K562 (cell line): ENCODE measurements around the gene NCOA3. TPM values are rescaled to one million over a fixed set of nuclear protein-coding genes. Genes with fewer than 3 reads are reported as not detected.

Experiments
- AFF4 ChIP-seq: sonication (generic); formaldehyde crosslinking; IDR thresholded peaks from 2 replicates; pipeline ENCODE4 v1.8.0; 2023; ENCODE audit warnings: mild to moderate bottlenecking, missing genetic modification reagents
- CBX2 ChIP-seq: fragments of 200-600 bp; sonication (generic); IDR thresholded peaks from one replicate; pipeline ENCODE4 v1.6.1; 2012; ENCODE audit warnings: mild to moderate bottlenecking, low read length, inconsistent platforms; ENCODE audit not compliant: insufficient read depth, poor library complexity, severe bottlenecking
- CCNT2 ChIP-seq: IDR thresholded peaks from 2 replicates; pipeline ENCODE4 v1.6.1; 2011; ENCODE audit warnings: borderline replicate concordance, low read depth, mild to moderate bottlenecking, moderate library complexity, mixed read lengths, low read length; ENCODE audit not compliant: insufficient read length; ENCODE audit errors: extremely low read depth
- EP300 ChIP-seq: IDR thresholded peaks from 2 replicates; pipeline ENCODE4 v1.6.1; 2012; ENCODE audit warnings: low read length, improper control_type of control experiment
- FIP1L1 ChIP-seq: fragments of 200-400 bp; formaldehyde crosslinking; IDR thresholded peaks from 2 replicates; pipeline ENCODE4 v1.6.1; 2018; ENCODE audit warnings: mild to moderate bottlenecking, low read depth, low read length; ENCODE audit not compliant: poor library complexity, severe bottlenecking
- FOXJ2 ChIP-seq: fragments of 200-800 bp; sonication (Bioruptor generic); IDR thresholded peaks from 2 replicates; pipeline ENCODE4 v1.6.1; 2016; ENCODE audit warnings: missing genetic modification characterization, missing compliant biosample characterization
- FUS ChIP-seq: fragments of 200-400 bp; formaldehyde crosslinking; optimal IDR thresholded peaks from 2 replicates; pipeline ENCODE3; 2017; ENCODE audit warnings: low read depth, low read length
- KDM5B ChIP-seq: fragments of 200-600 bp; sonication (generic); IDR thresholded peaks from 2 replicates; pipeline ENCODE4 v1.6.1; 2012; ENCODE audit warnings: low read depth, mild to moderate bottlenecking, moderate library complexity, low read length, control low read depth, inconsistent platforms; ENCODE audit not compliant: insufficient replicate concordance
- MXD1 ChIP-seq: fragments of 250-450 bp; sonication (Bioruptor Pico); IDR thresholded peaks from 2 replicates; pipeline ENCODE4 v1.8.0; 2021; ENCODE audit warnings: borderline replicate concordance, mild to moderate bottlenecking, moderate library complexity; ENCODE audit not compliant: poor library complexity, severe bottlenecking
- NFE2 ChIP-seq: IDR thresholded peaks from 2 replicates; pipeline ENCODE4 v1.6.1; 2014; ENCODE audit warnings: antibody characterized with exemption, low read depth
- OTX1 ChIP-seq: fragments of 450-650 bp; formaldehyde crosslinking; IDR thresholded peaks from 2 replicates; pipeline ENCODE4 v1.4.0; 2022; ENCODE audit warnings: mild to moderate bottlenecking
- SMARCB1 ChIP-seq: IDR thresholded peaks from 2 replicates; pipeline ENCODE4 v1.6.1; 2011; ENCODE audit warnings: improper control_type of control experiment, low read depth; ENCODE audit not compliant: insufficient read length
- SP2 ChIP-seq: IDR thresholded peaks from 2 replicates; pipeline ENCODE4 v1.6.1; 2011; ENCODE audit warnings: mild to moderate bottlenecking, low read depth, low read length, moderate library complexity; ENCODE audit not compliant: poor library complexity, severe bottlenecking; ENCODE audit errors: extremely low read depth
- TEAD2 ChIP-seq: fragments of 450-650 bp; IDR thresholded peaks from 2 replicates; pipeline ENCODE4 v1.6.1; 2016; ENCODE audit warnings: missing genetic modification characterization, control low read depth, missing compliant biosample characterization
- THAP12 ChIP-seq: fragments of 250-450 bp; sonication (Bioruptor Pico); IDR thresholded peaks from 2 replicates; pipeline ENCODE4 v1.9.0; 2021; ENCODE audit warnings: mild to moderate bottlenecking, inconsistent platforms
- ZFP1 ChIP-seq: fragments of 450-650 bp; formaldehyde crosslinking; IDR thresholded peaks from 2 replicates; pipeline ENCODE4 v1.4.0; 2020; ENCODE audit warnings: mild to moderate bottlenecking, mixed read lengths
- ZNF354B ChIP-seq: fragments of 250-450 bp; sonication (Bioruptor Pico); IDR thresholded peaks from 2 replicates; pipeline ENCODE4 v1.4.0; 2020
- ZNF398 ChIP-seq: fragments of 250-450 bp; sonication (Bioruptor Pico); IDR thresholded peaks from 2 replicates; pipeline ENCODE4 v1.8.0; 2021; ENCODE audit warnings: moderate library complexity, mild to moderate bottlenecking, inconsistent platforms
- polyA plus RNA-seq, 8 experiments: library from polyadenylated mRNA; depleted of rRNA in 4 of 8; stranded (reverse) in 5 of 8; unstranded in 3 of 8; fragments of >200 nt; fragmentation: Nextera tagmentation in 2 of 8; fragmentation: Illumina TruSeq in 1 of 8; extraction: Ambion mirVana in 2 of 8; extraction: Trizol in 1 of 8; gene quantifications; 2 replicates each; pipeline versions ENCODE4 v1.2.1 to v1.2.3, GENCODE V29; 2011 to 2014; ENCODE audit warnings: inconsistent platforms in 1 of 8, missing spikeins in 1 of 8
- total RNA-seq, 7 experiments: library from RNA; depleted of rRNA in 6 of 7; stranded (reverse); fragments of >200 nt in 6 of 7; fragmentation: Illumina TruSeq in 2 of 7; extraction: Trizol in 2 of 7; gene quantifications; 2 replicates each; pipeline versions ENCODE4 v1.2.1 to v1.2.3, GENCODE V29; 2011 to 2021; ENCODE audit warnings: low replicate concordance in 1 of 7

NCOA3 gene
- total and polyA plus RNA-seq, 9 of the 15 experiments (the other 6 are each of a cell fraction or from before 2014, with no cell fraction given): 3.2 to 24.3 (median 14.4) TPM

GRCh38 chr20:47501482-47502270, at the start of gene NCOA3 (continued):
- TF ChIP-seq THAP12 (CRISPR knock-in tag) (peak; percentile 13), ZNF354B (CRISPR knock-in tag) (no peak), EP300 (peak; percentile 32), ZFP1 (no peak), AFF4 (peak; percentile 66), SMARCB1 (no peak), FOXJ2 (tag) (no peak), OTX1 (CRISPR knock-in tag) (peak; percentile 66; the same call in 1 of the 2 replicates), NFE2 (peak; percentile 16; the same call in 1 of the 2 replicates), SP2 (no peak), FUS (peak; percentile 79), KDM5B (peak; percentile 90), ZNF398 (no peak), TEAD2 (tag) (no peak), MXD1 (CRISPR knock-in tag) (no peak), FIP1L1 (peak; percentile 85), CCNT2 (peak; percentile 93), CBX2 (no peak)
